Measurements from ENCODE around the gene TMEM61. TPM values are rescaled to one million over a fixed set of nuclear protein-coding genes. Genes with fewer than 3 reads are reported as not detected.

Gene TMEM61
- total RNA-seq, result not detected in 2 replicates

DNA sequence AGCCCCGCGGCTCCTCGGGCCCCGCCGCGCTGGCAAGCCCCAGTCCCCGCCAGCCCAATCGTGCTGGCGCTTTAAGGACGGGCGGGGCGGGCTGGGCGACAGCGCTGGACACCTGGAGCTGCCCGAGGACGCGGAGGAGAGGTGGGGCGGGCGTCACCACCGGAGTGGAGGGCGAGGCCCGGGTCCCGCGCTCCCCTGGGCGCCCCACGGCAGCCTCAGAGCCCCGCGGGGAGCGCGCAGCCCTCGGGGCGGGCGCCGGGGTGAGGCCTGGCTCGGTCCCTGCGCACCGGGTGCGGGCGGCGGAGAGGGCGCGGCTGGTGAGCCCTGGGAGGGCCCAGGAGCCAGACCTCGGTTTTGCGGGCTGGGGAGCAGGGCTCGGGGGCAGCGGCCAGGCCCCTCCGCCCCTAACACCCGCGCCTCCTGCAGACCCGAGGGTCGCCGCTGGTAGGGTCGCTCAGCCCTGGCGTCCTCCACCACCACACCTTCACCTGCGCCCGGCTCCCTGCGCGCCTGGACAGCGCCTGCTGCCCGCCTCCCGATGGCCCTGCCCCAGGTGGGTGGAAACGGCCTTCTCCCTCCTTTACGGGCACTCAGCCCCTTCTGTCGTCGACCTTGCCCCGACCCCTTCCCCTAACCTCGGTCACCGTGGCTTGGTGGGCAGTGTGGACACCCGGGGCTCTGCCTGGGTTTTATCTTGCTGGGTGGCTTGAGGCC, at the start of gene TMEM61:
Gene TMEM61, plus strand, starts transcription at position 101 of the 714 bp plus-strand sequence. Its CDS starts 438 bp downstream, at position 539.

DNA sequence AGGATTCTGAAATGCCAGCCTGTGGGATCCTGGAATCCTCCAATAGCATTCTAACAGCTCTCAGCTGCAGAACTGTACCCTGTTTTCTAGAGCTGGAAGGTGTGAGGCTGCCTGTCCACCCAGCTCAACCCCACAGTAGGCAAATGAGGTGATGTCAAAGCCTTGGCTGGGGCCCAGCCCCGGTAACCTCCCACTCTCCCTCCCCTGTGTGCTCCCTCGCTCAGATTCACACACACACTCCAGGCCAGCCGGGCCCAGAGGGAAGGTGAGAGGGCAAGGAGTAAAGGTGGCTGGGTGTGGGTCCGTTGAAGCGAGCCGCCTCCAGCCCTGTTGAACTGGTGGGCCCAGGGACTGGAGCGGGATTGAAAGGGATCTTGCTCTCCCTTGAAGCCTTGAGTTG, 18.2 kb downstream of the TMEM61 start, which contains the start of gene BSND:
Gene BSND, plus strand, starts transcription at position 257 of the 400 bp plus-strand sequence. CDS start 254 bp downstream, outside the sequence.

DNA sequence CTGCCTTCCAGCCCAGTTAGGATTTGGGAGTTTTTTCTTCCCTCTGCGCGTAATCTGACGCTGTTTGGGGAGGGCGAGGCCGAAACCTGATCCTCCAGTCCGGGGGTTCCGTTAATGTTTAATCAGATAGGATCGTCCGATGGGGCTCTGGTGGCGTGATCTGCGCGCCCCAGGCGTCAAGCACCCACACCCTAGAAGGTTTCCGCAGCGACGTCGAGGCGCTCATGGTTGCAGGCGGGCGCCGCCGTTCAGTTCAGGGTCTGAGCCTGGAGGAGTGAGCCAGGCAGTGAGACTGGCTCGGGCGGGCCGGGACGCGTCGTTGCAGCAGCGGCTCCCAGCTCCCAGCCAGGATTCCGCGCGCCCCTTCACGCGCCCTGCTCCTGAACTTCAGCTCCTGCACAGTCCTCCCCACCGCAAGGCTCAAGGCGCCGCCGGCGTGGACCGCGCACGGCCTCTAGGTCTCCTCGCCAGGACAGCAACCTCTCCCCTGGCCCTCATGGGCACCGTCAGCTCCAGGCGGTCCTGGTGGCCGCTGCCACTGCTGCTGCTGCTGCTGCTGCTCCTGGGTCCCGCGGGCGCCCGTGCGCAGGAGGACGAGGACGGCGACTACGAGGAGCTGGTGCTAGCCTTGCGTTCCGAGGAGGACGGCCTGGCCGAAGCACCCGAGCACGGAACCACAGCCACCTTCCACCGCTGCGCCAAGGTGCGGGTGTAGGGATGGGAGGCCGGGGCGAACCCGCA, 59.1 kb downstream of the TMEM61 start, which contains the start of gene PCSK9:
Gene PCSK9, plus strand, starts transcription at position 207 of the 741 bp plus-strand sequence. Its CDS starts 290 bp downstream, at position 497.

Other genes starting within 250 kb of the TMEM61 start
- 4.4 and 5.9 TPM in 2 replicates for gene PARS2, start 216.1 kb upstream of the TMEM61 start, total RNA-seq
- not detected in 2 replicates for gene TTC22, start 179.3 kb upstream of the TMEM61 start, total RNA-seq
- 267 and 288 TPM in 2 replicates for gene DHCR24, start 93.4 kb upstream of the TMEM61 start, total RNA-seq
- not detected in 2 replicates for gene BSND, start 18.3 kb downstream of the TMEM61 start, total RNA-seq
- 4.3 and 4.4 TPM in 2 replicates for gene PCSK9, start 58.9 kb downstream of the TMEM61 start, total RNA-seq
- gene USP24, start 234.7 kb downstream of the TMEM61 start, total RNA-seq, result 46.7 and 60.6 TPM in 2 replicates